DND-41 (cell line): ENCODE results near the gene TTC29.

Source experiments
- ATAC-seq: fragments of 200-7000 bp; cut with Tn5 transposase; 3 replicates; pipeline ENCODE4 v1.9.1; 2021; ENCODE audit warnings: low read depth; ENCODE audit not compliant: insufficient read depth
- DNase-seq: peaks from one replicate; pipeline ENCODE4 v3.0.0-alpha.2; 2020
- H2AFZ ChIP-seq: 2 replicates; pipeline ENCODE4 v1.6.0; 2012; ENCODE audit warnings: low read depth, low read length
- H3K27ac ChIP-seq: 2 replicates; pipeline ENCODE4 v1.5.1; 2012; ENCODE audit warnings: low read length, inconsistent platforms
- H3K27me3 ChIP-seq: fragments of 200-600 bp; sonication (generic); 2 replicates; pipeline ENCODE4 v1.6.0; 2012; ENCODE audit warnings: low read length, mild to moderate bottlenecking, inconsistent platforms; ENCODE audit not compliant: insufficient read depth, poor library complexity
- H3K36me3 ChIP-seq: 2 replicates; pipeline ENCODE4 v1.5.1; 2012; ENCODE audit warnings: low read length, inconsistent platforms; ENCODE audit not compliant: insufficient read depth
- H3K4me1 ChIP-seq: 2 replicates; pipeline ENCODE4 v1.5.1; 2012; ENCODE audit warnings: mild to moderate bottlenecking, low read length; ENCODE audit not compliant: insufficient read depth
- H3K4me2 ChIP-seq: 2 replicates; pipeline ENCODE4 v1.6.0; 2012; ENCODE audit warnings: mild to moderate bottlenecking, moderate library complexity, low read length, inconsistent platforms; ENCODE audit not compliant: insufficient read depth
- H3K4me3 ChIP-seq, 2 experiments: fragments of 200-600 bp in 1 of 2; shearing (Covaris generic) in 1 of 2; 2 replicates each; pipeline ENCODE4 v1.5.1; 2012 to 2016; ENCODE audit warnings: inconsistent platforms in 2 of 2, low read length in 2 of 2, mild to moderate bottlenecking in 2 of 2, low read depth in 1 of 2, moderate library complexity in 1 of 2
- H3K79me2 ChIP-seq: 2 replicates; pipeline ENCODE4 v1.6.0; 2012; ENCODE audit warnings: low read length, inconsistent platforms; ENCODE audit not compliant: insufficient read depth
- H3K9ac ChIP-seq: 2 replicates; pipeline ENCODE4 v1.6.0; 2012; ENCODE audit warnings: low read depth, mild to moderate bottlenecking, inconsistent platforms, low read length, moderate library complexity
- H3K9me3 ChIP-seq: 2 replicates; pipeline ENCODE4 v1.5.1; 2012; ENCODE audit warnings: low read length, moderate library complexity, mild to moderate bottlenecking, inconsistent platforms; ENCODE audit not compliant: insufficient read depth, severe bottlenecking
- H4K20me1 ChIP-seq: 2 replicates; pipeline ENCODE4 v1.6.0; 2012; ENCODE audit warnings: low read length; ENCODE audit not compliant: insufficient read depth
- CTCF ChIP-seq: IDR thresholded peaks from 2 replicates; pipeline ENCODE4 v1.5.1; 2012; ENCODE audit warnings: borderline replicate concordance, low read length, moderate library complexity, mild to moderate bottlenecking; ENCODE audit not compliant: poor library complexity, severe bottlenecking; ENCODE audit errors: extremely low read depth
- EZH2 ChIP-seq: IDR thresholded peaks from 3 replicates; pipeline ENCODE4 v1.6.1; 2012; ENCODE audit warnings: borderline replicate concordance, low read depth, mild to moderate bottlenecking, moderate library complexity, low read length, inconsistent platforms; ENCODE audit not compliant: severe bottlenecking

TTC29 gene

GRCh38 chr4:146932116-146932515 lies 13.5 kb downstream of the TTC29 start:
- H3K27ac ChIP-seq, result no peak overlapping the region
- H3K79me2 ChIP-seq, result no peaks in the 10 kb centered on the region
- no peaks in the 10 kb centered on the region for H3K27me3 ChIP-seq
- no peaks in the 10 kb centered on the region for H3K36me3 ChIP-seq
- H4K20me1 ChIP-seq, result no peaks in the 10 kb centered on the region
- H3K9ac ChIP-seq, result no peak overlapping the region
- H3K9me3 ChIP-seq, result no peaks in the 10 kb centered on the region
- ATAC-seq, result no peak
- no peak for DNase-seq
- H2AFZ ChIP-seq, result no peak overlapping the region
- H3K4me3 ChIP-seq, result no peak overlapping the region
- H3K4me2 ChIP-seq, result no peak overlapping the region
- TF ChIP-seq EZH2 (no peak), CTCF (no peak)
- no peaks in the 10 kb centered on the region for H3K4me1 ChIP-seq

GRCh38 chr4:146930673-146931072 lies 15.0 kb downstream of the TTC29 start:
- H3K27ac ChIP-seq, result no peak overlapping the region
- no peaks in the 10 kb centered on the region for H3K27me3 ChIP-seq
- no peak overlapping the region for H3K4me3 ChIP-seq
- H3K9me3 ChIP-seq, result no peaks in the 10 kb centered on the region
- no peaks in the 10 kb centered on the region for H3K36me3 ChIP-seq
- no peak overlapping the region for H3K9ac ChIP-seq
- H4K20me1 ChIP-seq, result no peaks in the 10 kb centered on the region
- no peaks in the 10 kb centered on the region for H3K4me1 ChIP-seq
- ATAC-seq (no peak), DNase-seq (no peak)
- H3K4me2 ChIP-seq, result no peak overlapping the region
- no peak overlapping the region for H2AFZ ChIP-seq
- TF ChIP-seq EZH2 (no peak), CTCF (no peak)
- no peaks in the 10 kb centered on the region for H3K79me2 ChIP-seq

GRCh38 chr4:146927695-146928094 lies 18.0 kb downstream of the TTC29 start:
- H3K4me3 ChIP-seq, result no peak overlapping the region
- no peak overlapping the region for H3K4me2 ChIP-seq
- no peaks in the 10 kb centered on the region for H3K36me3 ChIP-seq
- no peaks in the 10 kb centered on the region for H3K27me3 ChIP-seq
- H4K20me1 ChIP-seq, result no peaks in the 10 kb centered on the region
- DNase-seq (no peak), ATAC-seq (no peak)
- H3K9me3 ChIP-seq, result no peaks in the 10 kb centered on the region
- H3K4me1 ChIP-seq, result no peaks in the 10 kb centered on the region
- no peak overlapping the region for H3K27ac ChIP-seq
- no peak overlapping the region for H2AFZ ChIP-seq
- TF ChIP-seq CTCF (no peak), EZH2 (no peak)
- no peaks in the 10 kb centered on the region for H3K79me2 ChIP-seq
- no peak overlapping the region for H3K9ac ChIP-seq
